IPS DF 6.9 (cell line): ENCODE data around the gene NUPR2.
"Not testable (repeated sequence)": the region's sequence is repeated elsewhere in the genome, so short reads cannot be mapped to it uniquely, and the experiment has no call there.

Experiments
- DNase-seq: peaks from one replicate; pipeline ENCODE4 v3.0.0-alpha.2; 2013; ENCODE audit warnings: low read depth, low spot score
- H3K27ac ChIP-seq: one replicate; pipeline ENCODE4 v1.5.1; 2013; ENCODE audit warnings: low read length, control low read depth
- H3K27me3 ChIP-seq: 2 replicates; pipeline ENCODE4 v1.6.1; 2013; ENCODE audit warnings: mild to moderate bottlenecking, low read length; ENCODE audit not compliant: control insufficient read depth, insufficient read depth
- H3K36me3 ChIP-seq: 2 replicates; pipeline ENCODE4 v1.6.1; 2013; ENCODE audit warnings: low read length; ENCODE audit not compliant: control insufficient read depth, insufficient read depth
- H3K4me1 ChIP-seq: 2 replicates; pipeline ENCODE4 v1.6.1; 2013; ENCODE audit warnings: low read length; ENCODE audit not compliant: control insufficient read depth, insufficient read depth
- H3K4me3 ChIP-seq: 2 replicates; pipeline ENCODE4 v1.5.1; 2013; ENCODE audit warnings: mild to moderate bottlenecking, low read length
- H3K9me3 ChIP-seq: 2 replicates; pipeline ENCODE4 v1.6.1; 2013; ENCODE audit warnings: low read length, inconsistent platforms; ENCODE audit not compliant: control insufficient read depth, insufficient read depth
- whole genome bisulfite sequencing: extraction: QIAGEN DNeasy Blood & Tissue Kit; methylation state at CpG from one replicate; pipeline ENCODE4 v1.1.7; 2013; ENCODE audit warnings: mixed read lengths, missing lambda C conversion rate; ENCODE audit not compliant: insufficient read length, insufficient coverage; 5-methylcytosine and 5-hydroxymethylcytosine counted together

The NUPR2 gene, protein sequence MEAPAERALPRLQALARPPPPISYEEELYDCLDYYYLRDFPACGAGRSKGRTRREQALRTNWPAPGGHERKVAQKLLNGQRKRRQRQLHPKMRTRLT

DNA sequence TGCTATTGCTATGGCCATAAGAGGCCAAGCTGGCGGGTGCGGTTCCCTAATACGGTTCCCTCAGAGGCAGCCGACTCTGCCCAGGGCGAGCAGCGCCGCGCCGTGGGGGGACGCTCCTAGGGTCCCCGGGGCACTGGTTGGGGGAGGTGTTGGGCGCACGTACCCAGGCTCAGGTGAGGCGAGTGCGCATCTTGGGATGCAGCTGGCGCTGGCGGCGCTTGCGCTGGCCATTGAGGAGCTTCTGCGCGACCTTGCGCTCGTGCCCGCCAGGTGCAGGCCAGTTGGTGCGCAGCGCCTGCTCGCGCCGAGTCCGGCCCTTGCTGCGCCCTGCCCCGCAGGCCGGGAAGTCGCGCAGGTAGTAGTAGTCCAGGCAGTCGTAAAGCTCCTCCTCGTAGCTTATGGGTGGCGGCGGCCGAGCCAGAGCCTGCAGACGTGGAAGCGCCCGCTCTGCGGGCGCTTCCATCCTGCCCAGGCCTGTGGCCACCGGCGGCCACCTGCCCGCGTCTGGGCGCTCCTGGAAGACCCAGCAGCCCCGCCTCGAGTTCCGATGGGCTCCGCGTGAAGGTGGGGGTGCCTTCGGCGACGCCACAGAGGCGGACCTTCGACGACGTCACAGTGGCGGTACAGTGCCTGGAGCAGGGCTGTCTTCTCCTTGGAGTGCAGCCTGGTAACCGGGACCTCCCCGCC, at the start of gene NUPR2:
NUPR2 (minus strand) TSS at position 566 of the 687 bp plus-strand sequence; CDS start at position 463, 103 bp downstream.
- no peak for DNase-seq
- Histone ChIP-seq H3K4me3 (no peak within 1 kb of the TSS), H3K27me3 (no peaks in the 10 kb centered on the region), H3K9me3 (peaks cover 6% of the 10 kb centered on the region), H3K36me3 (no peaks in the 10 kb centered on the region; the same call in 1 of the 2 replicates), H3K27ac (no peak within 1 kb of the TSS), H3K4me1 (no peaks in the 10 kb centered on the region)
- WGBS: no CpG with 5 or more reads among the region's 65 CpGs

DNA sequence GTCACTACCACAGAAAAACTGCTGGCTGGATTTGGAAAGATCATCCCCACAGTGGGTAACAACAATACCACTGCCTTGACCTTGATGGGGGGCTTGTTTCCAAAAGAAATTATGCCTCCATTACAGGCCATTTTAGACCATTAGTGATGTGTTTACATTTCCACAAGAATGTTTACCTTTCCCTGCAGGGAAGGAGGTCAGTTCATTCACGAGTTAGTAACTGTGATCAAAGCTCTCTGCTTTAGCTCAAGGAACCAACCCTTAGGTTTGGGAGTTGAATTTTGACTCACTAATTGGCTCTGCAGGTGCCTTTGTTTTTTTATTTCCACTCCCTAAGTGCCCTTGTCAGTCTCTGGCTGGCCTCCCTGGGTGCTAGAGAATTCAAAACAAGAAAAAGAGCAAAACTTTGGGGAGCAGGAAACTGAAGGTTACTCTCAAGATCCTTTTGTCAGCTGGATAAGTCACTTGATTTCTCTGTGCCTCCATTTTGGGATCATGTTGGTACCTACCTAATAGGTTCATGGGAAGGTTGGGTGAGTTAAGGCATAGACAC, 41.1 kb upstream of the NUPR2 start:
- no CpG with 5 or more reads among the region's 1 CpG for WGBS
- peaks cover 6% of the 10 kb centered on the region for H3K9me3 ChIP-seq
- DNase-seq: no peak

DNA sequence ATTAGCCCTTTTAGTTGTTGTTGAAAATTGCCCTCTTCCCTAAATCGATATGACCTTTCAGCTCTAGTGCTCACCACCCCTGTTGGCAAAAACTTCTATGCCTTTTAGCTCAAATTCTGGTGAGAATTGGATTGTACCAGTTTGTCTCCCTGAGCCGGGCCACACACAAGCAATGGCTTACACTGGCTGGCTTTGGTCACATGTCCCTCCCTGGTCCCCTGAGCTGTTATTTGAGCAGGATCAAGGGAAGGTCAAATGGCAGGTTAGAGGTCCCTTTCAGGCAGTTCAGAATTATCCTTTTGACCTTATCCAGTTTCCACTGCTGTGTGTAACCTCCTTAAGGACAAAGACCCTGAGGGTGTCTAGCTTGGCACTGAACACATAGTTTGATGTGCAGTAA, 14.8 kb upstream of the NUPR2 start:
- not testable (repeated sequence) for H3K4me1 ChIP-seq, H3K9me3 ChIP-seq, H3K36me3 ChIP-seq, H3K27ac ChIP-seq, H3K27me3 ChIP-seq, H3K4me3 ChIP-seq, DNase-seq
- no CpG with 5 or more reads among the region's 2 CpGs for WGBS

More for the DNA sequence above, 41.1 kb upstream of the NUPR2 start:
- H3K27ac ChIP-seq: no peak overlapping the region
- no peak overlapping the region for H3K4me3 ChIP-seq
- H3K36me3 ChIP-seq: no peaks in the 10 kb centered on the region
- no peaks in the 10 kb centered on the region for H3K4me1 ChIP-seq
- H3K27me3 ChIP-seq: no peaks in the 10 kb centered on the region

DNA sequence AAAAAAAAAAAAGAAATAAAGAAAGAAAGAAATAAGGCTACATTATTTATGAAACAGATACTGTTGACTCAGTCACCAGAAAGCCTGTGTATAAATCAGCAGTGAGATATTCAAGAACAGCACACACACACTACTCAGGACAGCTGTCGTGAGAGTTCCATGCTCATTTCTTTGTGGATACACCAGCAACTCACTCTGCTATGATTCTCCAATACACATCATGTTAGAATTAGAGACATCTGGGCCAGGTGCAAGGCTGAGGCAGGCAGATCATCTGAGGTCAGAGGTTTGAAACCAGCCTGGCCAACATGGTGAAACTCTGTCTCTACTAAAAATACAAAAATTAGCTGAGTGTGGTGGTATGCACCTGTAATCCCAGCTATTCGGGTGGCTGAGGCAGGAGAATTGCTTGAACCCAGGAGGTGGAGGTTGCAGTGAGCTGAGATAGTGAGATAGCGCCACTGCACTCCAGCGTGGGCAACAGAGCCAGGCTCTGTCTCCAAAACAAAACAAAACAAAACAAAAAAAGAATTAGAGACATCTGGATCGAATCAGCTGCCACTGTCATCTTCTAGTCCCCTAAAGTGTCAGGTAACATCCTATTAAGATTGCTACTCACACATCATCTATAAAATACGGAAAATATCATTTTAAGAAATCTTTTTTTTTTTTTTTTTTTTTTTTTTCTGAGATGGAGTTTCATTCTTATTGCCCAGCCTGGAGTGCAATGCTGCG, 11.2 kb upstream of the NUPR2 start:
- no peak for DNase-seq
- peaks cover 13% of the 10 kb centered on the region for H3K9me3 ChIP-seq
- no CpG with 5 or more reads among the region's 7 CpGs for WGBS
- H3K27ac ChIP-seq: no peak overlapping the region
- no peaks in the 10 kb centered on the region for H3K27me3 ChIP-seq
- H3K36me3 ChIP-seq: no peaks in the 10 kb centered on the region
- H3K4me3 ChIP-seq: no peak overlapping the region
- no peaks in the 10 kb centered on the region for H3K4me1 ChIP-seq

DNA sequence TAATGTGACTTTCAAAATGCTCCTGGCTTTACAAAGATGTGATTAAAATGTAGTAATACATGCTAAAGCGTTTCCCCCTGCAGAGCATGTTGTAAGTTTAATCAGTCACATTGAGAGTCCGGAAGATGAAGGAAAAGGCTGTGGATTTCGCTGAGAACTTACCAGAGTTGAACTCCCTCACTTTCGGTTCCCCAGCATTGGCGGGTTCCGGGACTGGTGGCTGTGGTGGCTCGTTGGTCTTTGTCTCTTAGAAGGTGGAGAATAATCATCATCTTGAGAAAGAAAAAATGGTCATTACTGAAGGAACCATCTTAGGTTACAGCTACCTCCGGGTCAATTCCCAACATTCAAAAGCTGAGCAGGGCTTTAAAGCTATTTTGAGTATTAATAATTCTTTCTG, 9.6 kb upstream of the NUPR2 start:
- DNase-seq: no peak
- Histone ChIP-seq H3K36me3 (no peaks in the 10 kb centered on the region), H3K27me3 (no peaks in the 10 kb centered on the region), H3K27ac (no peak overlapping the region), H3K4me3 (no peak overlapping the region), H3K4me1 (no peaks in the 10 kb centered on the region), H3K9me3 (peaks cover 15% of the 10 kb centered on the region)
- no CpG with 5 or more reads among the region's 8 CpGs for WGBS

DNA sequence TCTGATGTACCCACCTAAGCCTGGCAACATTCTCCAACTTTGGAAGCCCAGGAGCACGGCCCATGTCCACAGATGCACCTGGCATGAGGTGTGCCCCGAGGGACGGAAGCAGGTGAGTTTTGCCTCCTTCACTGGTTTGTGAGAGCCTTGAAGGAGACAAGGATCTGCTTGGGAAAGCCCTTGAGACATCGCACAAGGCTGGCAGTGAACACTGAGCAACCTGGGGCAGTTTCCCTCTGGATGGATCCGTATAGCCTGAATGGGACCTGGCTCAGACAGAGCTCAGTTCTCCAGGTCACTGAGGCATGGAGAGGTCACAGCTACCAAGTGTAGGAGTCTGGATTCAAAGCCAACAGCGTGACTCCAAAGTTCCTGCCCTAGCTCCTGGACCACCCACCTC, 8.8 kb upstream of the NUPR2 start:
- no peaks in the 10 kb centered on the region for H3K27me3 ChIP-seq

DNA sequence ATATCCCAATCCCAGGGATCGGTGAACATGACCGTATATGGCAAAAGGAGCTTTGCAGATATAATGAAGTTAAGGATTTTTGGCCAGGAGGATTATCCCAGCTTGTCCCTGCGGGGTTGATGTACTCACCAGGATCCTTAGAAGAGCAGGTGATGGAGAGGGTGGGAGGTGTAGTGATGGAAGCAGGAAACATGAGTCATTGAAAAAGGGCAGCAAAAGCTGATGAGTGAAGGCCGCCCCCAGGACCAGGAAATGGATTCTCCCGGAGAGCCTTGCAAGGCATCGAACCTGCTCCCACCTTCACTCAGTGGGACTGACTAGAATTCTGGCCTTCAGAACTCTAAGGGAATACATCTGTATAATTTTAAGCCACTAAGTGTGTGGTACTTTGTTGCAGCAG, 5.2 kb upstream of the NUPR2 start:
- no CpG with 5 or more reads among the region's 6 CpGs for WGBS
- peaks cover 16% of the 10 kb centered on the region for H3K9me3 ChIP-seq
- H3K27ac ChIP-seq: no peak overlapping the region
- no peak overlapping the region for H3K4me3 ChIP-seq
- DNase-seq: no peak
- H3K36me3 ChIP-seq: no peaks in the 10 kb centered on the region
- no peaks in the 10 kb centered on the region for H3K27me3 ChIP-seq
- H3K4me1 ChIP-seq: no peaks in the 10 kb centered on the region

More for the DNA sequence above, 8.8 kb upstream of the NUPR2 start:
- no peak for DNase-seq
- Histone ChIP-seq H3K4me1 (no peaks in the 10 kb centered on the region), H3K36me3 (no peaks in the 10 kb centered on the region), H3K27ac (no peak overlapping the region), H3K4me3 (no peak overlapping the region), H3K9me3 (peaks cover 15% of the 10 kb centered on the region)
- WGBS: no CpG with 5 or more reads among the region's 6 CpGs

DNA sequence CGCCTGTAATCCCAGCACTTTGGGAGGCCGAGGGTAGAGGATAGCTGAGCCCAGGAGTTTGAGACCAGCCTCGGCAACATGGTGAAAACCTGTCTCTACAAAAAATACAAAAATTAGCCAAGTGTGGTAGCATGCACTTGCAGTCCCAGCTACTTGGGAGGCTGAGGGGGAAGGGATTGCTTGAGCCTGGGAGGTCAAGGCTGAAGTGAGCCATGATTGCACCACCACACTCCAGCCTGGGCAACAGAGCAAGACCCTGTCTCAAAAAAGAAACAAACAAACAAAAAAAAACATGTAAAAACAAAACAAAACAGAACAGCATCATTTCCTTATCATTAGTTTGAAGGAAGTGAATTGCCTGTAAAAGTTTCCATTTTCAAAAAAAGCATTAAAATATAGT, 4.0 kb downstream of the NUPR2 start:
- no CpG with 5 or more reads among the region's 3 CpGs for WGBS
- H3K4me1 ChIP-seq, H3K27me3 ChIP-seq, H3K36me3 ChIP-seq, H3K27ac ChIP-seq, H3K4me3 ChIP-seq, DNase-seq, H3K9me3 ChIP-seq: not testable (repeated sequence)

DNA sequence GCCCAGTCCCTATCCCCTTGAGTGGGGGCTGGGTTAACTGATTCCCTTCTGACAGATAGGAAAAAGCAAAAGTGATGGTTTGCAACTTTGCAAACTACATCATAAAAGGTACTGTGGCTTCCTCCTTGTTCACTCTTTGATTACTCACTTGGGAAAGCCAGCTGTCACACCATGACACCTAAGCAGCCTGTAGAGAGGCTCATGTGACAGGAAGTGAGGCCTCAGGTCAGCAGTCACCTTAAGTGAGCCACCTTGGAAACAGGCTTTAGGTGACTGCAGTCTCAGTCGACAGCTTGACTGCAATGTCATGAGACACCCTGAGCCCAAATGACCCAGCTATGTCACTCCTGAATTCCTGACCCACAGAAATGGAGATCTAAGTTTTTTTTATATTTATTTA, 5.6 kb downstream of the NUPR2 start:
- H3K9me3 ChIP-seq: peaks cover 2% of the 10 kb centered on the region

DNA sequence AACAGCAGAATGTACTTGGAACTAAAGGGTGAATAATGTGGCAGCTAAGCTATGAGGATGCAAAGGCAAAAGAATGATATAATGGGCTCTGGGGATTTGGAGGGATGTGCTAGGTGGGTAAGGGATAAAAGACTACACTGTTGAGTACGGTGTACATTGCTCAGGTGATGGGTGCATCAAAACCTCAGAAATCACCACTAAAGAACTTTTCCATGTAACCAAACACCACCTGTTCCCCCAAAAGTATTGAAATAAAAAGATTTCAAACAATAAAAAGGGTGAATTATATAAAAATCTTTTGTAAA, 8.3 kb downstream of the NUPR2 start:
- no peaks in the 10 kb centered on the region; the same call in 1 of the 2 replicates for H3K9me3 ChIP-seq
- no peaks in the 10 kb centered on the region for H3K4me1 ChIP-seq
- H3K27ac ChIP-seq: no peak overlapping the region
- H3K36me3 ChIP-seq: no peaks in the 10 kb centered on the region
- H3K27me3 ChIP-seq: no peaks in the 10 kb centered on the region
- WGBS: no CpG with 5 or more reads among the region's 1 CpG
- no peak overlapping the region for H3K4me3 ChIP-seq
- DNase-seq: no peak

More for the DNA sequence above, 5.6 kb downstream of the NUPR2 start:
- WGBS: no CpG with 5 or more reads among the region's 1 CpG
- DNase-seq: no peak
- H3K4me3 ChIP-seq: no peak overlapping the region
- H3K4me1 ChIP-seq: no peaks in the 10 kb centered on the region
- H3K36me3 ChIP-seq: no peaks in the 10 kb centered on the region
- no peak overlapping the region for H3K27ac ChIP-seq
- no peaks in the 10 kb centered on the region for H3K27me3 ChIP-seq
